Activated T-helper 1 cell treated with anti-CD3 and anti-CD28 coated beads, Interleukin-12 subunit alpha, Interleukin-12 subunit beta, Interleukin-2, Interleukin-4 antibody, amounts not matched to agents 30 ng/mL and 10 ng/mL and 1 ng/mL, durations not matched to agents 14 hours and 24 hours and 36 hours (primary cell): ENCODE data around the gene DZIP3. TPM values are rescaled to one million over a fixed set of nuclear protein-coding genes. Genes with fewer than 3 reads are reported as not detected.
"Not testable (repeated sequence)": the region's sequence is repeated elsewhere in the genome, so short reads cannot be mapped to it uniquely, and the experiment has no call there.

ENCODE experiments used
- DNase-seq: peaks from one replicate; pipeline ENCODE4 v3.0.0; 2021; ENCODE audit warnings: low spot score
- H3K27ac Mint-ChIP-seq: one replicate; pipeline ENCODE4 v1.8.0; 2021; ENCODE audit warnings: mild to moderate bottlenecking, mixed read lengths
- H3K27me3 Mint-ChIP-seq: one replicate; pipeline ENCODE4 v1.8.0; 2022; ENCODE audit warnings: mild to moderate bottlenecking, moderate library complexity, mixed read lengths; ENCODE audit not compliant: insufficient read depth
- H3K36me3 Mint-ChIP-seq: one replicate; pipeline ENCODE4 v1.8.0; 2021; ENCODE audit warnings: low read depth, mixed read lengths
- H3K4me1 Mint-ChIP-seq: one replicate; pipeline ENCODE4 v1.8.0; 2021; ENCODE audit warnings: low read depth, mixed read lengths
- H3K4me3 Mint-ChIP-seq: one replicate; pipeline ENCODE4 v1.8.0; 2021; ENCODE audit warnings: mild to moderate bottlenecking, moderate library complexity, mixed read lengths
- H3K9me3 Mint-ChIP-seq: one replicate; pipeline ENCODE4 v1.8.0; 2021; ENCODE audit warnings: mixed read lengths
- intact Hi-C: fragments of 100-400 bp; cut with micrococcal nuclease; formaldehyde crosslinking; loops from one replicate; pipeline ENCODE4 v1.15.1; 2024
- total RNA-seq: library from RNA; stranded (reverse); gene quantifications from 2 replicates; pipeline ENCODE4 v1.2.3, GENCODE V29; 2022

DZIP3 gene
- total RNA-seq, 1 donor from 2014 or later = 5.2 TPM

DNA sequence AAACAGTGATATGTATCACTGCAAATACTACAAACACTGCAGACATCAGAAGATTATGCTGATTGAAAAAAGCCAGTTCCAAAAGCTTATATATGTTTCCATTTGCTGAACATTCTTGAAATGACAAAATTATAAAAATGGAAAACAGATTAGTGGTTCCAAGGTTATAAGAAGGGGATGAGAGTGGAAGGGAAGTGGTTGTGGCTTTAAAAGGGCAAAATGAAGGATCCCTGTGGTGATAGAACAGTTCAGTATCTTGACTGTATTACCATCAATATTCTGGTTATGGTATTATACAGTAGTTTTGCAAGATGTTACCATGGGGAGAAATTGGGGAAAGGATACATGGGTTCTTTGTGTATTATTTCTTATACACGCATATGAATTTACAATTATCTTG lies 77.8 kb downstream of the DZIP3 start:
- Mint-ChIP-seq H3K4me1 (peaks cover 33% of the 10 kb centered on the region), H3K9me3 (no peaks in the 10 kb centered on the region), H3K27me3 (no peaks in the 10 kb centered on the region), H3K36me3 (peaks cover 4% of the 10 kb centered on the region), H3K4me3 (no peak overlapping the region), H3K27ac (peak overlapping the region; percentile 36)
- intact Hi-C loops = loop anchor here (1.0 kb wide), 1 partner anchor 171 kb away; no protein-coding TSS in a partner anchor
- no peak for DNase-seq

DNA sequence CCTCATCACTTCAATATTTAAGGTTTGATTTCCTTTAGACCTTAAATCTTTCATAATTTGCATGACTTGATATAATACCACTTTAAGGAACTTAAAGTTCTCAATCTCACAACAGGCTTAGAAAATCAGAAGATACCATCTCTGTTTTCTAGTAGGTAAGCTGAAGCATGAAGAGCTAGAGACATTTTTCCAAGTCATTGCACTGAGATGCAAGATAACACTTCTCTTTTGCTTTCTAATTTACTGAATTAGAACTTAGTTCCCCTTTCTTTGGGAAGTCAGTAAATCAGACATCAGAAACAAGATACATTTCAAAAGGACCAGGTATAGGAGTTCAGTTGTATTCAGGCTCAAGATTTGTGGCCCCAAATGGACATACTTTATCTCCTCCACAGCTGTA lies 79.7 kb downstream of the DZIP3 start:
- Mint-ChIP-seq H3K4me3 (no peak overlapping the region), H3K27ac (no peak overlapping the region), H3K9me3 (no peaks in the 10 kb centered on the region), H3K27me3 (no peaks in the 10 kb centered on the region), H3K36me3 (peaks cover 6% of the 10 kb centered on the region), H3K4me1 (peaks cover 48% of the 10 kb centered on the region)
- no peak for DNase-seq
- intact Hi-C loops = no loop called here

DNA sequence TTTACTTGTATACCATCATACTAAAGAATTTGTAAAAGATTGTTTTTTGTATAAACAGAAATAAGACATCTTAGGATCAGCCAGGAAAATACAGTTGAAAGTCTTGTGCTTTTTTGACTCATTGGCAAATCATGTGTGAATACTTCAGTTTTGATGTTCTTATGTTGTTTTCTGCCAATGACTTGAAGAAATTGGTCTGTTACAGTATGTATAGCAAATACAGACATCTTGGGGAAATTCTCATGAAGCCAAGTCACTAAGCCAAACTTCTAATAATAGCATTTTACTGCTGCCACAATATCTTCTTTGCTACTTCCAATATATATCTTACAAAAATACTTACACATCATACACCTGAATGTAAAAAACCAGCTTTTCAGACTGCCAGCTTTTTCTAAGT lies 83.2 kb downstream of the DZIP3 start:
- no peak for DNase-seq
- H3K4me3 Mint-ChIP-seq = no peak overlapping the region
- peaks cover 29% of the 10 kb centered on the region for H3K4me1 Mint-ChIP-seq
- H3K27me3 Mint-ChIP-seq = no peaks in the 10 kb centered on the region
- no peak overlapping the region for H3K27ac Mint-ChIP-seq
- no peaks in the 10 kb centered on the region for H3K9me3 Mint-ChIP-seq
- intact Hi-C loops = no loop called here
- H3K36me3 Mint-ChIP-seq = peaks cover 6% of the 10 kb centered on the region

DNA sequence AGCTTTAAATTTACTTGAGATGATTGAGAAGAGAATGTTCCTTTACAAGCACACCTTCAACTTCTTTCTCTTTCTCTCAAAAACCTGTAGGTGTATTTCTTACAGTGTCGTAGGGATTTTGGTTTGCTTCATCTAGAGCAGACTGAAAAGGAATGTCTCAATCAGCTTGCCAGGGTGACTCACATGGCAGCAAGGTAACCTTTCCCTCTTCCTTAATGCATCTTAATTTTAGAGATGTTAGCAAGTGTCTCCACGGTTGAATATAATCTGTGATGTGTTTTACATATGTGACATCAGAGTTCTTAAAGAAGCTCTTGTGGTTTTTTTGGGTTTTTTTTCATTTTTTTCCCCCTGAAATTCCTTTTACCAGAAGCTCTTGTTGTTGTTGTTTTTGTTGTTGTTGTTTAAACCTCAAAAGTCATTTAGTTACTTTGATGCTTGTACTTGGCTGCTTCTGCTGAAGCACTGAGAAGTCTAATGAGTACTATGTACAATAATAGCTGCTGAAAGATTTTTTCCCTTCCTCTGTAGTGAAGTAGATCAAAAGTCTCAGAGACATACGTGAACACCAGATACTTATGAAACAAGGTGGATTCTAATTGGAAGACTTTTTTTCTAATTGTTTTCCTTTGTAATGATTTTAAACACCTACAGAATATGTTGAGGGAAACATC lies 84.6 kb downstream of the DZIP3 start:
- no peak for DNase-seq
- peaks cover 25% of the 10 kb centered on the region for H3K4me1 Mint-ChIP-seq
- H3K9me3 Mint-ChIP-seq = no peaks in the 10 kb centered on the region
- no peaks in the 10 kb centered on the region for H3K27me3 Mint-ChIP-seq
- H3K4me3 Mint-ChIP-seq = peak overlapping the region; percentile 1
- peak overlapping the region; percentile 9 for H3K27ac Mint-ChIP-seq
- peaks cover 10% of the 10 kb centered on the region for H3K36me3 Mint-ChIP-seq
- intact Hi-C loops = no loop called here

DNA sequence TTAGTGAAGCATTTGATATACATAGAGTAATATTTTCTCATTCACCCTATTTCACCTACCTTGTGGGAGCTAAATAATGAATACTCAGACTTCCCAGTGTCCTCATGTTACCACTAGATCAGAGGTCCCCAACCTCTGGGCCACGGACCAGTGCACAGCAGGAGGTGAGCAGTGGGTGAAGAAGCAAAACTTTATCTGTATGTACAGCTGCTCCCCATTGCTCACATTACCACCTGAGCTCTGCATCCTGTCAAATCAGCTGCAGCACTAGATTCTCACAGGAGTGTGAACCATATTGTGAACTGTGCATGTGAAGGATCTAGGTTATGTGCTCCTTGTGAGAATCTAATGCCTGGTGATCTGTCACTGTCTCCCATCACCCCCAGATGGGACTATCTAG lies 88.3 kb downstream of the DZIP3 start:
- H3K27ac Mint-ChIP-seq = no peak overlapping the region
- peaks cover 13% of the 10 kb centered on the region for H3K4me1 Mint-ChIP-seq
- H3K9me3 Mint-ChIP-seq = no peaks in the 10 kb centered on the region
- peaks cover 10% of the 10 kb centered on the region for H3K36me3 Mint-ChIP-seq
- no peaks in the 10 kb centered on the region for H3K27me3 Mint-ChIP-seq
- intact Hi-C loops = no loop called here
- H3K4me3 Mint-ChIP-seq = no peak overlapping the region
- DNase-seq = no peak

DNA sequence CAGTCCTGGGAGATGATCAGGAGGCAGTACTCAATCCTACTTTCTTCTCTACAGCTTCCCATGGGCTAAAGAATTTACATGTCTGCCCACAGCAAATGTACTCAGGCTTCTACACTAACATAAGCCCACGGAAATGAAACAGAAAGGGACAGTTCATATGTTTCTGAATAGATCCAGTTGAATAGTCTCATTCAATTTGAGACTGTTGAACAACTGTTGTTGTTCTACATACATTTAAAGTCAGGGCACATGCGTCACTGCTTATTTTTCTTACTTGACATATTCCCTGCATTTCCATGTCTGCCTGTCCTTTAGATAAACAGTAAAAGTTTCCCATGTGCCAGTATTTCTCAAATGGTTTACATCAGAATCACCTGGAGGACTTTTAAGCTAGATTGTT lies 102.8 kb downstream of the DZIP3 start:
- H3K4me3 Mint-ChIP-seq, H3K4me1 Mint-ChIP-seq, intact Hi-C loops, H3K27me3 Mint-ChIP-seq, DNase-seq, H3K27ac Mint-ChIP-seq: not testable (repeated sequence)
- Mint-ChIP-seq H3K36me3 (peaks cover 23% of the 10 kb centered on the region), H3K9me3 (peaks cover 11% of the 10 kb centered on the region)

DNA sequence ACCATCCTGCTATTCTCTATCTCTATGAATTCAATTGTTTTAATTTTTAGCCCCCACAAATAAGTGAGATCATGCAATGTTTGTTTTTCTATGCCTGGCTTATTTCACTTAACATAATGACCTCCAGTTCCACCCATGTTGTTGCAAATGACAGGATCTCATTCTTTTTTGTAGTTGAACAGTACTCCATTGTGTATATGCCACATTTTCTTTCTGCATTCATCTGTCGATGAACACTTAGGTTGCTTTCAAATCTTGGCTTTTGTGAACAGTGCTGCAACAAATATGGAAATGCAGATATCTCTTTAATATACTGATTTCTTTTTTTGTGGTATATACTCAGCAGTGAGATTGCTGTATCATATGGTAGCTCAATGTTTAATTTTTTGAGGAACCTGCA lies 108.9 kb downstream of the DZIP3 start:
- no peak overlapping the region for H3K4me3 Mint-ChIP-seq
- no peaks in the 10 kb centered on the region for H3K4me1 Mint-ChIP-seq
- DNase-seq = no peak
- intact Hi-C loops = no loop called here
- peaks cover 4% of the 10 kb centered on the region for H3K36me3 Mint-ChIP-seq
- peaks cover 13% of the 10 kb centered on the region for H3K9me3 Mint-ChIP-seq
- H3K27me3 Mint-ChIP-seq = no peaks in the 10 kb centered on the region
- H3K27ac Mint-ChIP-seq = no peak overlapping the region

DNA sequence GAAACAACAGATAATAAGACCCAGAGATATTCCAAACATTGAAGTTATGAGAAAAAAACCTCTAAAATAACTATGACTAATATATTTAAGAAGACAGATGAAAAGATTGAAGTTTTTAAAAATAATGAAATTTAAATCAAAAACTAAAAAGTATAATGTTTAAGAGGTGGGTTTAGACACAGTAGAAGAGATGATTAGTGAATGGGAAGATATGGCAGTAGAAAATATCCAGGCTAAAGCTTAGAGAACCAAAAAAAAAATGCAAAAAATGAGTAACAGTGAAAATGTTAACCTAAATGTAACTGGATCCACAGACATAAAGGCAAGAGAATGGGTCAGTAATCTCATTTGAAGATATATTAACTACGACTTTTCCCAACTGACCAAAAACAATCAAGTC lies 115.5 kb downstream of the DZIP3 start:
- intact Hi-C loops = no loop called here
- Mint-ChIP-seq H3K36me3 (no peaks in the 10 kb centered on the region), H3K4me1 (no peaks in the 10 kb centered on the region), H3K27ac (no peak overlapping the region), H3K4me3 (no peak overlapping the region), H3K9me3 (peaks cover 16% of the 10 kb centered on the region), H3K27me3 (no peaks in the 10 kb centered on the region)
- DNase-seq = no peak

DNA sequence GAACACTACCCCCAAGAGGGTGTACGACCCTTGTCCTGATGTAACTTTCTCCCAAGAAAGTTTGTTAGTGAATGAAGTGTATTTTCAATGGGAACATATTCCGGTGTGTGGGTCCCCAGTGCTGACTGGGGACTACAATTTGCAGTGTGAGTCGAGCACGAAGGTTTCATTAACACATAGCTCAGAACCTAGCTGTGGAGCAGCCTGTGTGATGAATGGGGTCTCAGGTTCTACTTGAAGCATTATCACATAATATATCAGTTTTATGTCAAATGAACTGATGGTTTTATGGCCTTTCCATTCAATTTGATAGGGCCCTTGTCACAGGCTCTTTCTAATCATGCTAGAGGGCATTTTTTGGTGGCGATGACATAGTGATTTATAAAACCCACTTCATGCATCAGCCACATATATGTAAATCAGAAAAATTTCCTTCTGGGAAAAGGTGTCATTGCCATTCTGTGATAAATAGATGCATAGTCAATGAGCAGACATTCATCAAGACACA lies 123.5 kb downstream of the DZIP3 start:
- Mint-ChIP-seq H3K27me3 (peaks cover 3% of the 10 kb centered on the region), H3K27ac (no peak overlapping the region), H3K9me3 (no peaks in the 10 kb centered on the region), H3K4me1 (no peaks in the 10 kb centered on the region), H3K36me3 (no peaks in the 10 kb centered on the region), H3K4me3 (no peak overlapping the region)
- intact Hi-C loops = no loop called here
- no peak for DNase-seq

DNA sequence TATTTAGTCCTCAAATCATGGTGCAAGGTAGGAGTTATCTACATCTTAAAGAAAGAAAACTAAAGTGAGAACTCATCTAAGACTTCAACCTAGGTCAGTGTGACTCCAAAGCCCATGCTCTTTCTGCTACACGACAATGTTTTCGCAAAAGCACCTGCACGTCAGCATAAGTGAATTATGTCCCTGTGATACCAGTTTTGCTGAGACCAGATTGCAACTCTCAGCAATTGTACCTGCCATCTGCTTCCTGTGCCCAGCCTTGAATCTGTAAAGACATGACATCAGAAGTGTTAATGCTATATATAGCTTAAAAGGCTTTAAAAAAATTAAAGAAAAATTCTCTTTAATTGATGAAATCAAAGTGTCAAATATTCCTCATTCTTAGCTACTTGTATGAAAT lies 124.3 kb downstream of the DZIP3 start:
- Mint-ChIP-seq H3K27ac (no peak overlapping the region), H3K4me3 (no peak overlapping the region), H3K9me3 (no peaks in the 10 kb centered on the region), H3K36me3 (no peaks in the 10 kb centered on the region), H3K4me1 (no peaks in the 10 kb centered on the region), H3K27me3 (peaks cover 5% of the 10 kb centered on the region)
- intact Hi-C loops = no loop called here
- DNase-seq = no peak

DNA sequence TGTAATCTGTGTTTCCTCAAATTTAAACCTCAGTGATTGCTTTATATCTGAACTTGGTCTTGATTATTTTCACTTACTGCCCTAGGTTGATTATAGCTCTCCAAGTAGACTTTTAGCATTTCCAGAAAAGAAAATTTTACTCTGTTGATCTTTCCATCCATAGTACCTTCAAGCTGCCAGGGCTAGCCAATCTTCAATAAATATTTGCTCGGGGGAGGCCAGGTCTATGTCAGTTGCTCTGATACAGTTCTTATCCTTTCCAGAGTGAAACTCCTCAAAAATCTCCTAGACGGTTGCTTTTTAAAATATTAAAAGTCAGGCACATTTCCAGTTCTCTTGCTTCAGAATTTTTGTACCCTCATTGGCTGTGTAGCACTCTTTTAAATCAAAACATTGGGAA lies 128.9 kb downstream of the DZIP3 start:
- intact Hi-C loops = no loop called here
- Mint-ChIP-seq H3K27me3 (peaks cover 5% of the 10 kb centered on the region), H3K9me3 (peaks cover 12% of the 10 kb centered on the region), H3K27ac (no peak overlapping the region), H3K36me3 (no peaks in the 10 kb centered on the region), H3K4me3 (no peak overlapping the region), H3K4me1 (no peaks in the 10 kb centered on the region)
- no peak for DNase-seq

DNA sequence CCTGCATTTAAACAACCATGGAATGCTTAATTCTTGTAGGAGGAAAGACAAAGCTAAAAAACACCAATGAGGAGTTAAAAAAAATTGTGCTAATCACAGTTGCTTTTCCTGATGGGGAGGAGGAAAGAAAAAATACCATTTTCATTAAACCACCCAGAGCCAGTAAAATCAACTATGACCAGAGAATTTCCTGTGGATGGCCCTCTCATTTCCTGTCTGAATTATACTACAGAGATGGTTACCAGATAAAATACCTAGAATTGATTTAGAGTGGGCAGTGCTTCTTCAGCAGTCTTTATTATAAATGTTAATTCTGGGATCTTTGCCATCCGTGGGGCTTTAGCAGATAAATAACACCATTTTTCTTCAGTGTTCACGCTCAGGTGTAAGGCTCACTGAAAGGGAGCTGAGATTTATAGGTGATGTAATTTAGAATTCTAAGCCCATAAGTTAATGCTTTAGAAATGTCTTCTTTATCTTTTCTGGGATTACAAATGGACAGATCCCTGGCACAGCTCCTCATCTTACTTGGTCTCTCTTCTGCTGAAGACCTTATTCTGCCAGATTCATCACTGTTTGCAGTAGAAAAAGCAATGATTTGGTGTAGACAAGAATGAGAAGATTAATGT lies 129.8 kb downstream of the DZIP3 start:
- no peak overlapping the region for H3K27ac Mint-ChIP-seq
- no peaks in the 10 kb centered on the region for H3K36me3 Mint-ChIP-seq
- no peak overlapping the region for H3K4me3 Mint-ChIP-seq
- H3K27me3 Mint-ChIP-seq = peaks cover 5% of the 10 kb centered on the region
- intact Hi-C loops = no loop called here
- no peak for DNase-seq
- H3K9me3 Mint-ChIP-seq = peaks cover 12% of the 10 kb centered on the region
- H3K4me1 Mint-ChIP-seq = no peaks in the 10 kb centered on the region

DNA sequence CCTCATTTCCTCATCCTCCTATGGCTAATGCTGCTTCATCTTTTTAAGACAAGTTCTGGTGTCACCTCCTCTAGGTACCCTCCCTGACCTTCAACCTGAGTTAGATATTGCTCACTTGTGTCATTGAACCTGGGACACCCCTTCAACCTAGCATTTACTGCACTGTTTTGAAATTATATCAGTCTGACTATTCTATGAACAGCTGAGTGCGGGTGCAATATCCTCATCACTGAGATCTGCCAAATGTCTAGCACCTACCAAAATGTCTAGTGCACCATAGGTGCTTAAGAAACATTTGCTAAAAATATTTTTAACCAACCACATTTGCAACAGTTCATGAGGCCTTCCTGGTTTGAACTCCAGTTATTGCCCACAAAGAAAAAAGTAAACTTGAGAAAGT lies 133.2 kb downstream of the DZIP3 start:
- Mint-ChIP-seq H3K36me3 (no peaks in the 10 kb centered on the region), H3K27ac (no peak overlapping the region), H3K9me3 (peaks cover 12% of the 10 kb centered on the region), H3K4me1 (no peaks in the 10 kb centered on the region), H3K4me3 (no peak overlapping the region), H3K27me3 (peaks cover 2% of the 10 kb centered on the region)
- DNase-seq = no peak
- intact Hi-C loops = no loop called here
